ENCODE results near the gene RBP3.

Gene RBP3

DNA sequence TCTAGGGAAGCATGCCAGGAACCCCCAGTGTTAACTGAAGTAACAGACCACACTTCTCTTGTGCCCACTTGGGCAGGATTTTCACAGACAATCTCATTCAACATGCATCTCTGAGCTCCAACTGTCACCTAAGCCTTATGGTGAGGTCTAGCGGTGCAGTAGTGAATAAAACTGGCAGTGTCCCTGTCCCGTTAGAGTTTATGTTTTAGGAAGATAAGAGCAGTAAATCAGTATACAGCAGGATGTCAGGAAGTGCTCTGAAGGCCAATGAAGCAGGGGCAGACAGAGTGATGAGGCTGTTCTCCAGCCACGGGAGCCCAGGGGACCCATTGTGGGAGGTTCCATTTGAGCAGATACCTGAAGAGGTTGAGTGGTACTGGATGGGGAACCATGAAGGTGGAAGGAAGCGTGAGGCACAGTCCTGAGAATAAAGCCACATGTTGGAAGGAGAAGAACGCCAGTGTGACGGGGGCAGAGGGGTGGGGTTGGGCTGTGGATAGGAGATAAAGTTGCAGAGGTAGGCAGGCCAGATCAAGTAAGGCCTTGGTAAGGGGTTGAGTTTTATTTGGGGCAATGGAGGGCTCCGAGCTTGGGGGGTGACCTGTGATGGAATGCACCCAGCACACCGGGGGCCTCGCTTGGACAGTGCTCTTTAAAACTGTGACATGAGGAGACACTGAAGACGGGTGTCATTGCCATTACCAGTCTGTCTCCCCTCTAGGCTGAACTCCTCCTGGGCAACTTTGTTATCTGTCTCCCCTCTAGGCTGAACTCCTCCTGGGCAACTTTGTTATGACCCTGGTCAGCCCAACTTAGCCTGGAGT lies 41.6 kb upstream of the RBP3 start:
- no peak overlapping the region for H3K4me2 ChIP-seq (ENCODE audit: low read length)
- H3K9ac ChIP-seq (ENCODE audit: low read length) = no peak overlapping the region
- no peak for TF ChIP-seq CTCF (IDR thresholded peaks at IDR 0.05; ENCODE audit: low read depth, low read length)
- no peak for TF ChIP-seq EZH2phosphoT487 (IDR thresholded peaks at IDR 0.05; ENCODE audit: low read depth)
- H2AFZ ChIP-seq (ENCODE audit: low read depth, low read length) = no peak overlapping the region
- no peaks in the 10 kb centered on the region for H3K79me2 ChIP-seq (ENCODE audit: low read length)
- no peak overlapping the region for H3K27ac ChIP-seq (ENCODE audit: low read length)
- no peaks in the 10 kb centered on the region for H3K27me3 ChIP-seq (ENCODE audit: low read depth, low read length)
- H4K20me1 ChIP-seq (ENCODE audit: insufficient read depth, low read length) = no peaks in the 10 kb centered on the region
- H3K4me3 ChIP-seq (ENCODE audit: low read length) = no peak overlapping the region
- H3K36me3 ChIP-seq (replicated peaks; ENCODE audit: low read depth, low read length) = no peaks in the 10 kb centered on the region
- H3K4me1 ChIP-seq (ENCODE audit: low read length) = peaks cover 3% of the 10 kb centered on the region
- no peaks in the 10 kb centered on the region for H3K9me3 ChIP-seq (ENCODE audit: insufficient read depth, low read length)

DNA sequence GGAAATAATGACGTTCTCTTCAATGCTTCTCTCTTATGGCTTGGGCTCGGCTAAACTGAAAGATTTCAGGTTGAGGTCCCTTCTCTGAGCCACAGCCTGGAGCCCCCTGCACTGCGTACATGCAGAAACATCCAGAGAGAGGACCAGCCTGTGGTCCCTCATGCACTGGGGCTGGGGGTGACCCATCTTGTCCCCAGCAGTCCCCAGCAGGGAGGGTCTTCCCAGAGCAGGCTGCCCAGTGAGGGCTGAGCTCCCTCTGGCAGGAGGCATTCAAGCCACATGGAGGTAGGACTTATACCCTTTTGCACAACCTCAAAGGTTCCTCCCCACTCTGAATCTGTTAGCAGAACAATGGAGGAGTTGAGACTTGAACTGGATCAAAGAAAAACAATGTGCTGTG lies 40.8 kb upstream of the RBP3 start:
- no peak overlapping the region for H3K27ac ChIP-seq (ENCODE audit: low read length)
- H3K9me3 ChIP-seq (ENCODE audit: insufficient read depth, low read length) = no peaks in the 10 kb centered on the region
- H3K4me3 ChIP-seq (ENCODE audit: low read length) = no peak overlapping the region
- H2AFZ ChIP-seq (ENCODE audit: low read depth, low read length) = no peak overlapping the region
- H3K27me3 ChIP-seq (ENCODE audit: low read depth, low read length) = no peaks in the 10 kb centered on the region
- no peak overlapping the region for H3K9ac ChIP-seq (ENCODE audit: low read length)
- H3K79me2 ChIP-seq (ENCODE audit: low read length) = no peaks in the 10 kb centered on the region
- H3K36me3 ChIP-seq (replicated peaks; ENCODE audit: low read depth, low read length) = no peaks in the 10 kb centered on the region
- H3K4me1 ChIP-seq (ENCODE audit: low read length) = peaks cover 8% of the 10 kb centered on the region
- TF ChIP-seq EZH2phosphoT487 (IDR thresholded peaks at IDR 0.05; ENCODE audit: low read depth) (no peak), CTCF (IDR thresholded peaks at IDR 0.05; ENCODE audit: low read depth, low read length) (no peak)
- no peaks in the 10 kb centered on the region for H4K20me1 ChIP-seq (ENCODE audit: insufficient read depth, low read length)
- no peak overlapping the region for H3K4me2 ChIP-seq (ENCODE audit: low read length)

DNA sequence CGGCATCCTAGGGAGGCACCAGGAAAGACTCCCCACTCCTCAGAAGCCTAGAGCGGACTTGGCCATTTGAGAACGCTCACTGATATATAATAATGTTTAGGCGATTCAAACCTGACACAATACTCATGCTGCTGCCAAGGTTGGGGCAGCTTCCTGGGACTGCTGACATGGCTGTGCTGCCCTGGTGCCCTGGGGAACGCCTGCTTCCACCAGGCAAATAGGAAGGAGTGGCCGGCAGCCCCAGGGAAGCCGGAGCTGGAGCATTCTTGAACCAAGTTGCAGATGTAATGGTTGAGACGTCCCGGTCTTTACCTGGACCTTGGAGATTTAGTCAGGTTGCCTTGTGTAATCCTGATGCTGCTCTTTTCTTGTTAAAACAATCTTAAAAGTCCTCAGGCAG lies 39.4 kb upstream of the RBP3 start:
- no peak overlapping the region for H2AFZ ChIP-seq (ENCODE audit: low read depth, low read length)
- no peaks in the 10 kb centered on the region for H3K27me3 ChIP-seq (ENCODE audit: low read depth, low read length)
- H3K9ac ChIP-seq (ENCODE audit: low read length) = no peak overlapping the region
- no peaks in the 10 kb centered on the region for H3K36me3 ChIP-seq (replicated peaks; ENCODE audit: low read depth, low read length)
- H3K4me2 ChIP-seq (ENCODE audit: low read length) = no peak overlapping the region
- H3K4me3 ChIP-seq (ENCODE audit: low read length) = no peak overlapping the region
- no peak for TF ChIP-seq EZH2phosphoT487 (IDR thresholded peaks at IDR 0.05; ENCODE audit: low read depth)
- TF ChIP-seq CTCF (IDR thresholded peaks at IDR 0.05; ENCODE audit: low read depth, low read length) = no peak
- H3K27ac ChIP-seq (ENCODE audit: low read length) = no peak overlapping the region
- H3K79me2 ChIP-seq (ENCODE audit: low read length) = no peaks in the 10 kb centered on the region
- H3K9me3 ChIP-seq (ENCODE audit: insufficient read depth, low read length) = no peaks in the 10 kb centered on the region
- no peaks in the 10 kb centered on the region for H4K20me1 ChIP-seq (ENCODE audit: insufficient read depth, low read length)
- H3K4me1 ChIP-seq (ENCODE audit: low read length) = peaks cover 8% of the 10 kb centered on the region

GRCh38 chr10:47309408-47310089 lies 38.6 kb upstream of the RBP3 start:
- no peak overlapping the region for H3K4me2 ChIP-seq (ENCODE audit: low read length)
- H3K9ac ChIP-seq (ENCODE audit: low read length) = no peak overlapping the region
- no peaks in the 10 kb centered on the region for H3K27me3 ChIP-seq (ENCODE audit: low read depth, low read length)
- no peak overlapping the region for H3K4me3 ChIP-seq (ENCODE audit: low read length)
- no peaks in the 10 kb centered on the region for H4K20me1 ChIP-seq (ENCODE audit: insufficient read depth, low read length)
- peaks cover 8% of the 10 kb centered on the region for H3K4me1 ChIP-seq (ENCODE audit: low read length)
- no peaks in the 10 kb centered on the region for H3K9me3 ChIP-seq (ENCODE audit: insufficient read depth, low read length)
- H3K79me2 ChIP-seq (ENCODE audit: low read length) = no peaks in the 10 kb centered on the region
- H2AFZ ChIP-seq (ENCODE audit: low read depth, low read length) = no peak overlapping the region
- no peaks in the 10 kb centered on the region for H3K36me3 ChIP-seq (replicated peaks; ENCODE audit: low read depth, low read length)
- H3K27ac ChIP-seq (ENCODE audit: low read length) = no peak overlapping the region
- no peak for TF ChIP-seq EZH2phosphoT487 (IDR thresholded peaks at IDR 0.05; ENCODE audit: low read depth)
- peak; percentile 46 for TF ChIP-seq CTCF (IDR thresholded peaks at IDR 0.05; ENCODE audit: low read depth, low read length)
